Transverse colon (tissue), 4 donors: ENCODE measurements around the gene CCDC70. TPM values are rescaled to one million over a fixed set of nuclear protein-coding genes. Genes with fewer than 3 reads are reported as not detected.

Source experiments
- DNase-seq: peaks from one replicate; pipeline ENCODE4 v3.0.0-alpha.2; 2019
- H3K27ac ChIP-seq, 4 donors: fragments of 200-600 bp; sonication (generic); 2 replicates each; pipeline ENCODE4 v1.5.1; 2016 to 2018; ENCODE audit warnings: inconsistent platforms in 4 of 4
- H3K27me3 ChIP-seq: fragments of 200-600 bp; sonication (generic); 2 replicates; pipeline ENCODE4 v1.5.1; 2017; ENCODE audit warnings: inconsistent platforms
- H3K36me3 ChIP-seq, 4 donors: fragments of 200-600 bp; sonication (generic); 2 replicates each; pipeline ENCODE4 v1.5.1; 2017 to 2019; ENCODE audit warnings: inconsistent platforms in 4 of 4
- H3K4me1 ChIP-seq, 4 donors: fragments of 200-600 bp; sonication (generic); 2 replicates each; pipeline ENCODE4 v1.5.1; 2017 to 2020; ENCODE audit warnings: inconsistent platforms in 4 of 4
- H3K4me3 ChIP-seq, 4 donors: fragments of 200-600 bp; sonication (generic); 1 replicate in 1 of 4; 2 replicates in 3 of 4; pipeline versions ENCODE4 v1.5.1 to v1.6.1; 2017 to 2019; ENCODE audit warnings: inconsistent platforms in 4 of 4
- H3K9me3 ChIP-seq, 2 donors: fragments of 200-600 bp; sonication (generic); 2 replicates each; pipeline ENCODE4 v1.5.1; 2017 to 2019; ENCODE audit warnings: inconsistent platforms in 2 of 2
- EP300 ChIP-seq: sonication (generic); formaldehyde crosslinking; IDR thresholded peaks from one replicate; pipeline ENCODE4 v1.6.1; 2017; ENCODE audit warnings: antibody characterized with exemption, low read depth
- POLR2A ChIP-seq: fragments of 450-650 bp; IDR thresholded peaks from one replicate; pipeline ENCODE4 v1.6.1; 2016; ENCODE audit warnings: antibody characterized with exemption, mild to moderate bottlenecking, moderate library complexity
- POLR2AphosphoS5 ChIP-seq, 3 donors: sonication (generic); formaldehyde crosslinking; IDR thresholded peaks; one replicate each; pipeline ENCODE4 v1.6.1; 2016; ENCODE audit warnings: antibody characterized with exemption in 3 of 3
- whole genome bisulfite sequencing, 2 donors: methylation state at CpG; one replicate each; pipeline ENCODE4 v1.1.5; 2018; ENCODE audit warnings: low coverage in 1 of 2; 5-methylcytosine and 5-hydroxymethylcytosine counted together
- in situ Hi-C, 4 donors: fragments of 200-750 bp; cut with MboI; loops; one replicate each; pipeline versions ENCODE4 v1.15.0 to v1.15.1; 2017; ENCODE audit warnings: low sequenced_read_pairs in 3 of 4, low pct_ligation_motif_present in 1 of 4, low pct_unique_long_range_greater_than_20kb in 1 of 4
- intact Hi-C: fragments of 100-400 bp; cut with DNase I; formaldehyde crosslinking; loops from one replicate; pipeline ENCODE4 v1.15.1; 2023; ENCODE audit warnings: low total_unique reads
- total RNA-seq, 4 donors: library from RNA; depleted of rRNA; stranded (reverse); fragments of >200 nt; gene quantifications; one replicate each; pipeline ENCODE4 v1.1.0, GENCODE V29; 2016
- TF ChIP-seq, protein P1 (sequence below), 5 experiments: fragments of 200-600 bp in 3 of 5; fragments of 450-650 bp in 2 of 5; sonication (generic) in 3 of 5; IDR thresholded peaks; 1 replicate in 2 of 5; 2 replicates in 3 of 5; pipeline ENCODE4 v1.5.1; 2016 to 2017; ENCODE audit warnings: antibody characterized with exemption in 5 of 5, inconsistent platforms in 3 of 5, mild to moderate bottlenecking in 2 of 5, moderate library complexity in 1 of 5

Gene CCDC70
- total RNA-seq, 4 donors from 2014 or later: not detected

DNA sequence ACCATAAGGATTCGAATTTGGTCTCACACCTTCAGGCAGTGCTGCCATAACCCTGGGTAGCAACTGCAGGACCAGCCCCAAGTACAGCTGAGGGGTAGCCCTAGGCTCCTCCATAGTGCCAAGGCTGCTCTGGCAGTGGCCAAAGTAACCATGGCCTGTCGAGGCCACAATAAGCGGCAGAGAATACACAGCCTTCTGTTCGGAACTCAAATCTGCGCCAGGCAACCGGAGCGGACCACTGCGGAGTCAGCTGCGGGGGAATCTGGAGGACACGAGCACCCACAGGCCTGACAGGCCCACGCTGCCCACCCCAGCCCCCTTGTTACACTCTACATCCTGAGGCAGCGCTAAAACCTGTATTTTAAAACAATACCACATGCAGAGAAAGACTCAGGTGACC, 48.7 kb downstream of the CCDC70 start:
- DNase-seq: no peak
- Histone ChIP-seq H3K4me1 (no peaks in the 10 kb centered on the region), H3K27me3 (no peaks in the 10 kb centered on the region), H3K9me3 (no peaks in the 10 kb centered on the region), H3K36me3 (no peaks in the 10 kb centered on the region), H3K27ac (no peak overlapping the region), H3K4me3 (no peak overlapping the region)
- intact Hi-C loops: no loop called here
- in situ Hi-C loops: no loop called here
- TF ChIP-seq EP300 (no peak), POLR2A (no peak), POLR2AphosphoS5 (IDR thresholded peaks at IDR 0.05) (no peak)
- TF ChIP-seq, protein P1, sequence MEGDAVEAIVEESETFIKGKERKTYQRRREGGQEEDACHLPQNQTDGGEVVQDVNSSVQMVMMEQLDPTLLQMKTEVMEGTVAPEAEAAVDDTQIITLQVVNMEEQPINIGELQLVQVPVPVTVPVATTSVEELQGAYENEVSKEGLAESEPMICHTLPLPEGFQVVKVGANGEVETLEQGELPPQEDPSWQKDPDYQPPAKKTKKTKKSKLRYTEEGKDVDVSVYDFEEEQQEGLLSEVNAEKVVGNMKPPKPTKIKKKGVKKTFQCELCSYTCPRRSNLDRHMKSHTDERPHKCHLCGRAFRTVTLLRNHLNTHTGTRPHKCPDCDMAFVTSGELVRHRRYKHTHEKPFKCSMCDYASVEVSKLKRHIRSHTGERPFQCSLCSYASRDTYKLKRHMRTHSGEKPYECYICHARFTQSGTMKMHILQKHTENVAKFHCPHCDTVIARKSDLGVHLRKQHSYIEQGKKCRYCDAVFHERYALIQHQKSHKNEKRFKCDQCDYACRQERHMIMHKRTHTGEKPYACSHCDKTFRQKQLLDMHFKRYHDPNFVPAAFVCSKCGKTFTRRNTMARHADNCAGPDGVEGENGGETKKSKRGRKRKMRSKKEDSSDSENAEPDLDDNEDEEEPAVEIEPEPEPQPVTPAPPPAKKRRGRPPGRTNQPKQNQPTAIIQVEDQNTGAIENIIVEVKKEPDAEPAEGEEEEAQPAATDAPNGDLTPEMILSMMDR (IDR thresholded peaks at IDR 0.05): no peak
- 87 to 95% methylated on average over 8 to 11 of the region's 12 CpGs for WGBS, 2 donors

DNA sequence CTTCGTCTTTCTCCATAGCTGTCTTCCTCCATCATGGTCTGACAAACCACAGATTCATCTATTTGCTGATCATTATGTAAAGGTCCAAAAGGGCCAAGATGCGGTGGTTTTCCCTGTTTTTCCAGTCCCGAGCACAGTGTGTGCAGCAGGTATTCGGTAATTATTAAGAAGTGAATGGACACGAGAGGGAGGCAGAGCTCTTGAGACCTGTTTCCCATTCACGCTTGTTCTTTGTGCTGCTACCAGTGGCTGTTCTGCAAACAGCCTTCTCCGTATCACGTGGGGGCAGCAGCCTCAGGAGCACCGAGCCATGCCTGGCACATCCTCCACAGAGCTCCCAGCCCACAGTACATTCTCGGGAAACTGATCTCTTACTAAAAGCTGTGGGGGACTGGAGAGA, 50.3 kb downstream of the CCDC70 start:
- intact Hi-C loops (no loop called here), in situ Hi-C loops (no loop called here)
- Histone ChIP-seq H3K4me3 (no peak overlapping the region), H3K36me3 (no peaks in the 10 kb centered on the region), H3K27me3 (no peaks in the 10 kb centered on the region), H3K27ac (no peak overlapping the region), H3K9me3 (no peaks in the 10 kb centered on the region), H3K4me1 (no peaks in the 10 kb centered on the region)
- WGBS, 2 donors: 69 to 81% methylated on average over 6 to 10 of the region's 10 CpGs
- DNase-seq: no peak
- TF ChIP-seq EP300 (no peak), POLR2AphosphoS5 (IDR thresholded peaks at IDR 0.05) (no peak), POLR2A (no peak)
- TF ChIP-seq, protein P1 (IDR thresholded peaks at IDR 0.05): no peak

DNA sequence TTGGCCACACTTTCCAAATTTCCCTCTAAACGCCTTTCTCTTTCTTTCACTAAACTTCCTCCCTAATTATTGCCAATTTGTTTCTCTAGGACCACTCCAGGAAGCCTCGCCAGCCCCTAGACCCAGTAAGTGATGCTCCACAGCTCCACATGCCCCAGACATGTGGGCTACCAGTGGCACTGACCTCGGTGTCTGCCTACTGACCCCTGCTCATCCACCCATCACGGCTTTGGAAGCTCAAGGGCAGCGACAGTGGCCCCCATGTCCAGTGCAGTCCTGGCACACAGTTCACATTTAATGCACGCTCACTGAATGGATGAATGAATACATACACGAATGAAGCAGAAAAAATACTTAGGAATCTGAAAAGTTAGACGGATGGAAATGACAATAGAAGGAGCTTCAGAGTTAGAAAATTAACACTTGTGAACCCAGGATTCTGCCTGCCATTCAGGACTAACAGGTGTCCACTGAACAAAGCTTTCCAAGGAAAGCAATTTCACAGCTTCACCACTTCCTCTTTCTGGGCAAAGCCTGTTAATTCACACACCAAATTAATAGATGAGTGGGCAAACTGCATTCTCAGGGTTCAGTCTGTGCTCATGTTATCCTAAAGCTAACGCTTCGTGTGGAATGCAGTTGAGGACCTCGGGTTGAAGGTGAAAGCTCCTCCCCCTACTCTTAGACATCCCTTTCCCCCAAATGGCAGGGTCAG, 50.9 kb downstream of the CCDC70 start:
- no peak for DNase-seq
- no peak for TF ChIP-seq EP300
- no peak for TF ChIP-seq POLR2A
- TF ChIP-seq, protein P1 (IDR thresholded peaks at IDR 0.05): no peak
- TF ChIP-seq POLR2AphosphoS5 (IDR thresholded peaks at IDR 0.05): no peak
- intact Hi-C loops (no loop called here), in situ Hi-C loops (no loop called here)
- WGBS, 2 donors: 69 to 73% methylated on average over 10 to 11 of the region's 11 CpGs
- no peaks in the 10 kb centered on the region for H3K4me1 ChIP-seq
- H3K27ac ChIP-seq: no peak overlapping the region
- no peaks in the 10 kb centered on the region for H3K36me3 ChIP-seq
- H3K4me3 ChIP-seq: no peak overlapping the region
- H3K9me3 ChIP-seq: no peaks in the 10 kb centered on the region
- H3K27me3 ChIP-seq: no peaks in the 10 kb centered on the region

DNA sequence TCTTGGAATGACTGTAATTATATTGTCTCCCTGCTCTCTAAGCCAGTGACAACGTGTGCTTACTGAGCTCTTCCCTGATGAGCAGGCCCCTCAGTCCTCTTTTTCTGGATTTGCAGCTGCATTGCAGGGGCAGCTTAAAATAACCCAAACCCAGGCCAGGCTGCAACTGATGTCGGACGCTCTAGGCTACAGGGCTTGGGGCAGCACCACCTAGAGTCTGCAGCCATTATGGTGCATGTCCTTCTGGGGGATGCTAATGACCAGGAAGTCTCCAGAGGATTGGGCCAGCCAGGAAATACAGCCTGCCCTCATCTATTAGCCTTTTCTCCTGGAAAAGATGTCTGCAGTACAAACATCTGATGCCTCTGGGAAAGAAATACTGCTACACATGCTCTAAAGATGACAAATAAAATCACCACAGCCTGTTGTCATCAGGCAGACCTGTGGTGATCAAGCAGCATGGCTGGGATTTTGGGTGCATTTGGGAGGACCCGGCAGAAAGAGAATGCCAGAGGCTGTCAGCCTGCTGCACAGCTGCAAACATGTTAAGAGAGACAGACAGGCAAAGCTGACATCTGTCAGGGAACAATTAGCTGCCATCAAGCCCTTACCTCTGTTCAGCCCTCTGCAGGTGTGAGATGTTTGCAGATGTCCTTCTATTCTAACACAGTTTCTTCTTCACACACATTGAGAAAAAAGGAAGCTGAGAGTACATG, 51.8 kb downstream of the CCDC70 start:
- Histone ChIP-seq H3K4me3 (no peak overlapping the region), H3K27me3 (no peaks in the 10 kb centered on the region), H3K36me3 (no peaks in the 10 kb centered on the region), H3K27ac (no peak overlapping the region), H3K4me1 (no peaks in the 10 kb centered on the region), H3K9me3 (no peaks in the 10 kb centered on the region)
- no peak for DNase-seq
- intact Hi-C loops: no loop called here
- in situ Hi-C loops: no loop called here
- WGBS, 2 donors: 60 to 68% methylated on average over 2 to 4 of the region's 4 CpGs
- TF ChIP-seq, protein P1 (IDR thresholded peaks at IDR 0.05): no peak
- no peak for TF ChIP-seq POLR2AphosphoS5 (IDR thresholded peaks at IDR 0.05)
- TF ChIP-seq EP300: no peak
- no peak for TF ChIP-seq POLR2A
